Posterior vena cava (tissue), 2 donors: Measurements from ENCODE around the gene CREG1. TPM values are rescaled to one million over a fixed set of nuclear protein-coding genes. Genes with fewer than 3 reads are reported as not detected.

ENCODE experiments used
- DNase-seq: peaks from one replicate; pipeline ENCODE4 v3.0.0-alpha.2; 2020; ENCODE audit warnings: low spot score
- intact Hi-C, 2 donors: fragments of 100-400 bp; cut with DNase I; formaldehyde crosslinking; loops; one replicate each; pipeline versions ENCODE4 v1.14.1 to v1.14.2; 2022 to 2023
- total RNA-seq, 2 donors: library from RNA; stranded (reverse); fragmentation: NEBNext Ultra II Directional; extraction: Animal tissue kit (Norgen Biotek cat#: 25700); gene quantifications; one replicate each; pipeline ENCODE4 v1.2.1, GENCODE V29; 2021
- donor health status: DM: yes; HTN: yes; CAD: no.
- donor health status: DM: yes; HTN: yes; CAD: no.

CREG1 gene
- total RNA-seq, 2 donors from 2014 or later = 105 to 138 TPM

GRCh38 chr1:167541003-167541402, 12.6 kb downstream of the CREG1 start:
- intact Hi-C loops = no loop called here
- DNase-seq = no peak

GRCh38 chr1:167538657-167539056, 14.9 kb downstream of the CREG1 start:
- intact Hi-C loops = loop anchor here in 1 of 2 donors (10.0 kb wide), 1 partner anchor 474 kb away; no protein-coding TSS in a partner anchor
- DNase-seq = no peak

- peak; percentile 88 for DNase-seq
- intact Hi-C loops = loop anchor here in 1 of 2 donors (10.0 kb wide), 1 partner anchor 469 kb away; no protein-coding TSS in a partner anchor
Observed at GRCh38 chr1:167533851-167534300, 19.7 kb downstream of the CREG1 start.

GRCh38 chr1:167532964-167533824, 20.4 kb downstream of the CREG1 start:
- intact Hi-C loops = loop anchor here in 1 of 2 donors (10.0 kb wide), 1 partner anchor 468 kb away; no protein-coding TSS in a partner anchor
- no peak for DNase-seq

GRCh38 chr1:167532375-167532774, 21.2 kb downstream of the CREG1 start:
- no peak for DNase-seq
- intact Hi-C loops = loop anchor here in 1 of 2 donors (10.0 kb wide), 1 partner anchor 468 kb away; no protein-coding TSS in a partner anchor

- no peak for DNase-seq
- intact Hi-C loops = loop anchor here in 1 of 2 donors (10.0 kb wide), 1 partner anchor 465 kb away; no protein-coding TSS in a partner anchor
Observed at GRCh38 chr1:167529829-167530474, 23.6 kb downstream of the CREG1 start.

GRCh38 chr1:167528057-167528728, 25.4 kb downstream of the CREG1 start:
- DNase-seq = no peak
- intact Hi-C loops = no loop called here

- intact Hi-C loops = no loop called here
- DNase-seq = no peak
Observed at GRCh38 chr1:167526667-167527383, 26.7 kb downstream of the CREG1 start.

GRCh38 chr1:167524651-167525050, 28.9 kb downstream of the CREG1 start:
- intact Hi-C loops = no loop called here

GRCh38 chr1:167522246-167522645, 31.3 kb downstream of the CREG1 start:
- intact Hi-C loops = no loop called here
- no peak for DNase-seq

More at GRCh38 chr1:167524651-167525050, 28.9 kb downstream of the CREG1 start:
- no peak for DNase-seq

GRCh38 chr1:167520711-167521206, 32.8 kb downstream of the CREG1 start:
- DNase-seq = no peak
- intact Hi-C loops = no loop called here

GRCh38 chr1:167518331-167518700, 35.2 kb downstream of the CREG1 start, which contains the start of gene CD247:
Gene CD247, minus strand, starts transcription at chr1:167518529. Its CDS starts 64 bp downstream, at chr1:167518465.
- intact Hi-C loops = no loop called here
- DNase-seq = no peak

GRCh38 chr1:167517535-167518330, 35.8 kb downstream of the CREG1 start:
- intact Hi-C loops = no loop called here
- DNase-seq = peak; percentile 83

- intact Hi-C loops = no loop called here
- no peak for DNase-seq
Observed at GRCh38 chr1:167516404-167517388, 36.9 kb downstream of the CREG1 start.

- DNase-seq = no peak
- intact Hi-C loops = no loop called here
Observed at GRCh38 chr1:167515893-167516321, 37.7 kb downstream of the CREG1 start.

GRCh38 chr1:167515461-167515860, 38.1 kb downstream of the CREG1 start:
- DNase-seq = no peak
- intact Hi-C loops = no loop called here

GRCh38 chr1:167514288-167514687, 39.3 kb downstream of the CREG1 start:
- no peak for DNase-seq
- intact Hi-C loops = no loop called here
